ENCODE data around the gene TAS2R13.

- no peak for TF ChIP-seq CTCF (IDR thresholded peaks at IDR 0.05)
- no peak for TF ChIP-seq POLR2A (IDR thresholded peaks at IDR 0.05)
- no peak for TF ChIP-seq POLR2AphosphoS5 (IDR thresholded peaks at IDR 0.05; ENCODE audit: insufficient read depth in 1 of 2, low read depth in 1 of 2)
Measured at GRCh38 chr12:10889226-10889625, 20.1 kb downstream of the TAS2R13 start.
